ENCODE measurements around the gene RPS15.
A peak's percentile ranks its signal among the peaks of the same experiment; 100 is the strongest.
"Not testable (repeated sequence)": the region's sequence is repeated elsewhere in the genome, so short reads cannot be mapped to it uniquely, and the experiment has no call there.

Gene RPS15

GRCh38 chr19:1435378-1435989 is 2.7 kb upstream of the RPS15 start:
- no peak for TF ChIP-seq CTCF (IDR thresholded peaks at IDR 0.05; ENCODE audit: insufficient read depth, low read depth, low read length, missing control alignments)
- DNase-seq (ENCODE audit: low read depth), result no peak
- no peak overlapping the region for H3K4me3 ChIP-seq (ENCODE audit: low read depth, low read length)

GRCh38 chr19:1437609-1438008 is 587 bp upstream of the RPS15 start:
- peak overlapping the region; percentile 60 for H3K4me3 ChIP-seq (ENCODE audit: low read depth, low read length)
- TF ChIP-seq CTCF (IDR thresholded peaks at IDR 0.05; ENCODE audit: insufficient read depth, low read depth, low read length, missing control alignments), result no peak
- DNase-seq (ENCODE audit: low read depth), result no peak

- TF ChIP-seq CTCF (IDR thresholded peaks at IDR 0.05; ENCODE audit: insufficient read depth, low read depth, low read length, missing control alignments), result no peak
- H3K4me3 ChIP-seq (ENCODE audit: low read depth, low read length), result peak overlapping the region; percentile 60
- DNase-seq (ENCODE audit: low read depth), result no peak
Measured at GRCh38 chr19:1438933-1439354, 748 bp downstream of the RPS15 start.

- DNase-seq (ENCODE audit: low read depth), result not testable (repeated sequence)
- peak overlapping the region; percentile 60 for H3K4me3 ChIP-seq (ENCODE audit: low read depth, low read length)
Measured at GRCh38 chr19:1439525-1440417, 1.6 kb downstream of the RPS15 start.

- H3K4me3 ChIP-seq (ENCODE audit: low read depth, low read length), result no peak overlapping the region
- no peak for TF ChIP-seq CTCF (IDR thresholded peaks at IDR 0.05; ENCODE audit: insufficient read depth, low read depth, low read length, missing control alignments)
- no peak for DNase-seq (ENCODE audit: low read depth)
Measured at GRCh38 chr19:1440418-1440801, 2.2 kb downstream of the RPS15 start.

- TF ChIP-seq CTCF (IDR thresholded peaks at IDR 0.05; ENCODE audit: insufficient read depth, low read depth, low read length, missing control alignments), result no peak
- no peak overlapping the region for H3K4me3 ChIP-seq (ENCODE audit: low read depth, low read length)
- DNase-seq (ENCODE audit: low read depth), result no peak
Measured at GRCh38 chr19:1441022-1441426, 2.8 kb downstream of the RPS15 start.

GRCh38 chr19:1441677-1442438 is 3.7 kb downstream of the RPS15 start:
- no peak overlapping the region for H3K4me3 ChIP-seq (ENCODE audit: low read depth, low read length)
- no peak for TF ChIP-seq CTCF (IDR thresholded peaks at IDR 0.05; ENCODE audit: insufficient read depth, low read depth, low read length, missing control alignments)
- DNase-seq (ENCODE audit: low read depth), result no peak

Data from GM12865 (cell line).